ENCODE measurements around the gene SIX4. TPM values are rescaled to one million over a fixed set of nuclear protein-coding genes. Genes with fewer than 3 reads are reported as not detected.

SIX4 gene
- total and polyA plus RNA-seq, 2 experiments from 2014 or later, result 6.2 to 46.9 TPM

GRCh38 chr14:60732840-60733483 is 8.8 kb upstream of the SIX4 start:
- H3K4me3 Mint-ChIP-seq, result no peak overlapping the region

More at GRCh38 chr14:60732840-60733483, 8.8 kb upstream of the SIX4 start:
- Histone ChIP-seq H3K27me3 (ENCODE audit: insufficient read depth) (no peaks in the 10 kb centered on the region), H3K27ac (ENCODE audit: low read depth) (no peak overlapping the region), H3K4me1 (ENCODE audit: insufficient read depth) (peaks cover 9% of the 10 kb centered on the region), H4K20me1 (replicated peaks; ENCODE audit: insufficient read depth) (no peaks in the 10 kb centered on the region; the same call in 1 of the 2 replicates), H3F3A (replicated peaks; ENCODE audit: low read depth) (no peaks in the 10 kb centered on the region), H3K9me2 (ENCODE audit: insufficient read depth) (no peaks in the 10 kb centered on the region), H3K79me2 (replicated peaks; ENCODE audit: insufficient read depth) (peaks cover 32% of the 10 kb centered on the region), H3K4me3 (no peak overlapping the region), H2AFZ (no peak overlapping the region), H3K4me2 (no peak overlapping the region), H3K36me3 (ENCODE audit: insufficient read depth) (no peaks in the 10 kb centered on the region)
- peaks cover 4% of the 10 kb centered on the region; the same call in 2 of the 3 replicates for H3K9me3 Mint-ChIP-seq
- DNase-seq (ENCODE audit: low spot score), result no peak
- H3K4me1 Mint-ChIP-seq, result peaks cover 8% of the 10 kb centered on the region
- ATAC-seq, result no peak
- no peak overlapping the region for H3K27ac Mint-ChIP-seq
- TF ChIP-seq REST (IDR thresholded peaks at IDR 0.05; ENCODE audit: unreplicated experiment), result no peak
- no peak for TF ChIP-seq ZNF331 (CRISPR knock-in tag; IDR thresholded peaks at IDR 0.05; ENCODE audit: low read depth)
- TF ChIP-seq ZNF114 (CRISPR knock-in tag; IDR thresholded peaks at IDR 0.05), result no peak
- TF ChIP-seq NANOG (IDR thresholded peaks at IDR 0.05; ENCODE audit: borderline replicate concordance), result no peak
- TF ChIP-seq ETS1 (IDR thresholded peaks at IDR 0.05), result no peak
- TF ChIP-seq POLR2AphosphoS5 (IDR thresholded peaks at IDR 0.05; ENCODE audit: low read depth), result no peak
- TF ChIP-seq CREB1 (CRISPR knock-in tag; IDR thresholded peaks at IDR 0.05; ENCODE audit: low read depth), result no peak
- TF ChIP-seq CTCF (conservative IDR thresholded peaks at IDR 0.05; ENCODE audit: low read depth in 2 of 2), result no peak
- no peak for TF ChIP-seq EZH2 (IDR thresholded peaks at IDR 0.05; ENCODE audit: low read depth, unreplicated experiment)
- TF ChIP-seq STAT1 (IDR thresholded peaks at IDR 0.05; ENCODE audit: unreplicated experiment), result no peak
- TF ChIP-seq EZH2phosphoT487 (IDR thresholded peaks at IDR 0.05; ENCODE audit: unreplicated experiment), result no peak
- no peak for TF ChIP-seq JUNB (IDR thresholded peaks at IDR 0.05; ENCODE audit: unreplicated experiment)
- TF ChIP-seq ZNF462 (CRISPR knock-in tag; IDR thresholded peaks at IDR 0.05), result no peak
- H3K36me3 Mint-ChIP-seq (ENCODE audit: low read depth), result no peaks in the 10 kb centered on the region
- H3K27me3 Mint-ChIP-seq (ENCODE audit: insufficient read depth, low read depth, poor library complexity), result peaks cover 5% of the 10 kb centered on the region
